ENCODE measurements around the gene NCOA7. TPM values are rescaled to one million over a fixed set of nuclear protein-coding genes. Genes with fewer than 3 reads are reported as not detected.

The NCOA7 gene
- total and polyA plus RNA-seq, 2 of the 8 experiments (the other 6 are each of a cell fraction or from before 2014, with no cell fraction given): 2.6 to 10.7 TPM

DNA sequence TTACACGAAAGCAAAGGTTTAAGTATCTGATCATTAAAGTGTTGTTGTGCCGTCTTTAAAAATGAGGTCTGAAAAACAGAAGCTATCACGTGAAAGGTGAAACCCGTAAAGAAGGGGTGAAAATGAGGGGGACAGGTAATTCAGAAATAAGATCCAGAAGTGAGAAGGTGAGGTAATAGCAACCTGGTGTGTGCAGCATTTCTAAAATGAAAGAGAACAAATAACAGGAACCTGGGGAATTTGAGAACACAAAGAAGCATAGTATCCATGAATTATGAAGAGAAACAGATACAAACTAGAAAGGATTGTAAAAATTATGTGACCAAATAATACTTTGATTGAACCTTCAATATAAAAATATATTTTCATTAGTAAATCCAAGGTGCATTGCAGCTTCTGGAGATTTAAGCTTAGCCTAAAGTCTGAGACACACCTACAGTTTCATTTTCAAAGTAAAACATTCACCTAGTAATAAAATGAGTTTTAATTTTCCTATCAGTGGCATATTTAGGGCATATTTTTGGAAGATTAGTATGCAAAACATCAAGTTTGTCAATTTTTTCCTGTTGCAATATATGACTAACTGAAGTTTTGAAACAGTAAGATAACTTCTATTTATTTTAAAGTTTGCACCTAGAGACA, 39.9 kb upstream of the NCOA7 start (continued):
- no peak for TF ChIP-seq GABPA (IDR thresholded peaks at IDR 0.05; ENCODE audit: borderline replicate concordance, insufficient read depth, low read length)
- no peak for TF ChIP-seq CTBP2 (IDR thresholded peaks at IDR 0.05; ENCODE audit: borderline replicate concordance, insufficient read depth, insufficient read length, low read length)
- no peak for TF ChIP-seq PHF8 (conservative IDR thresholded peaks at IDR 0.05; ENCODE audit: low read depth, low read length)
- TF ChIP-seq CHD2 (IDR thresholded peaks at IDR 0.05; ENCODE audit: low read length): no peak
- no peak for TF ChIP-seq TCF12 (IDR thresholded peaks at IDR 0.05; ENCODE audit: low read depth, low read length)
